K562 (cell line): ENCODE data around the gene FBXL2. TPM values are rescaled to one million over a fixed set of nuclear protein-coding genes. Genes with fewer than 3 reads are reported as not detected.

Experiments
- ATAC-seq: fragments of 200-7000 bp; cut with Tn5 transposase; 3 replicates; pipeline ENCODE4 v1.9.1; 2020; ENCODE audit warnings: moderate library complexity
- BruUV-seq: library from RNA; stranded (reverse); fragments of 400-500 nt; replicated peaks from 2 replicates; lab custom pipeline; 2021; lab: Mats Ljungman, UMichigan
- CTCF ChIA-PET: fragments of 300-600 bp; formaldehyde crosslinking; extraction: SDS; loops from one replicate; lab custom pipeline; 2021; ENCODE audit warnings: low intra/inter-chr PET ratio; lab: Yijun Ruan, JAX
- POLR2A ChIA-PET: fragments of 300-600, 350-650 bp; sonication (Branson Sonifier 250); formaldehyde crosslinking; extraction: SDS; loops from one replicate; lab custom pipeline; 2021; ENCODE audit warnings: antibody characterized with exemption, inconsistent platforms; lab: Yijun Ruan, JAX
- DNase-seq, 4 experiments: peaks; one replicate each; pipeline versions ENCODE4 v3.0.0 to v3.0.0-alpha.2; 2011 to 2018; ENCODE audit warnings: low spot score in 3 of 4, mixed read lengths in 3 of 4; ENCODE audit errors: extremely low read depth in 1 of 4
- FAIRE-seq: peaks from 2 replicates; lab custom pipeline; 2011; peaks lifted over from hg19 to GRCh38; lab: Jason Lieb, UNC
- H2AFZ ChIP-seq: 2 replicates; pipeline ENCODE4 v1.6.0; 2011; ENCODE audit warnings: low read depth, low read length, control low read depth, inconsistent platforms
- H3K27ac ChIP-seq: fragments of 200-600 bp; 3 replicates; pipeline ENCODE4 v1.8.0; 2011; ENCODE audit warnings: low read depth, mild to moderate bottlenecking, control low read depth, inconsistent platforms, low read length, moderate library complexity, mixed read lengths; ENCODE audit errors: extremely low read depth
- H3K27me3 ChIP-seq, 2 experiments: fragments of 300-600 bp in 1 of 2; 2 replicates in 1 of 2; 3 replicates in 1 of 2; pipeline versions ENCODE4 v1.6.0 to v1.8.0; 2011; ENCODE audit warnings: inconsistent platforms in 2 of 2, low read length in 2 of 2, mild to moderate bottlenecking in 1 of 2, mixed read lengths in 1 of 2, moderate library complexity in 1 of 2; ENCODE audit not compliant: control insufficient read depth in 2 of 2, insufficient read depth in 2 of 2
- H3K36me3 ChIP-seq: fragments of 300-600 bp; 3 replicates; pipeline ENCODE4 v1.8.0; 2011; ENCODE audit warnings: mild to moderate bottlenecking, low read length, inconsistent platforms; ENCODE audit not compliant: control insufficient read depth, insufficient read depth
- H3K4me1 ChIP-seq, 2 experiments: fragments of 200-600 bp in 1 of 2; replicated peaks in 1 of 2; 2 replicates in 1 of 2; 3 replicates in 1 of 2; pipeline versions ENCODE4 v1.5.1 to v1.8.0; 2011; ENCODE audit warnings: inconsistent platforms in 2 of 2, low read length in 2 of 2, mild to moderate bottlenecking in 1 of 2, mixed read lengths in 1 of 2, moderate library complexity in 1 of 2; ENCODE audit not compliant: control insufficient read depth in 2 of 2, insufficient read depth in 2 of 2
- H3K4me2 ChIP-seq: 2 replicates; pipeline ENCODE4 v1.6.1; 2011; ENCODE audit warnings: low read length, control low read depth, inconsistent platforms, mixed read lengths; ENCODE audit not compliant: insufficient read depth
- H3K4me3 ChIP-seq: fragments of 200-600 bp; sonication (generic), shearing (Covaris generic); 2 replicates; pipeline ENCODE4 v1.5.1; 2016; ENCODE audit warnings: control low read depth, inconsistent platforms
- H3K79me2 ChIP-seq: fragments of 200-600 bp; 3 replicates; pipeline ENCODE4 v1.8.0; 2011; ENCODE audit warnings: low read length, inconsistent platforms; ENCODE audit not compliant: control insufficient read depth, insufficient read depth
- H3K9ac ChIP-seq, 2 experiments: 2 replicates each; pipeline versions ENCODE4 v1.6.0 to v1.6.1; 2011; ENCODE audit warnings: low read depth in 2 of 2, low read length in 2 of 2, control low read depth in 1 of 2, inconsistent platforms in 1 of 2, mild to moderate bottlenecking in 1 of 2, mixed read lengths in 1 of 2; ENCODE audit not compliant: insufficient read depth in 1 of 2
- H3K9me1 ChIP-seq: one replicate; pipeline ENCODE4 v1.6.0; 2011; ENCODE audit warnings: inconsistent platforms, mild to moderate bottlenecking, low read length, moderate library complexity; ENCODE audit not compliant: control insufficient read depth, insufficient read depth
- H3K9me3 ChIP-seq: replicated peaks from 2 replicates; pipeline ENCODE4 v1.5.1; 2011; ENCODE audit warnings: low read depth, low read length, inconsistent platforms; ENCODE audit not compliant: control insufficient read depth, insufficient read depth
- H4K20me1 ChIP-seq: replicated peaks from 2 replicates; pipeline ENCODE4 v1.6.1; 2011; ENCODE audit warnings: low read length, inconsistent platforms, mixed read lengths; ENCODE audit not compliant: control insufficient read depth, insufficient read depth
- KLF1 ChIP-seq: fragments of 450-650 bp; IDR thresholded peaks from 2 replicates; pipeline ENCODE4 v1.6.1; 2016; ENCODE audit warnings: missing genetic modification characterization, missing compliant biosample characterization
- WGBS: fragments of 100-300 bp; shearing (Covaris generic); methylation state at CpG from one replicate; pipeline ENCODE4 v1.1.6; 2016; ENCODE audit warnings: low coverage, mixed read lengths; ENCODE audit not compliant: insufficient coverage; ENCODE audit errors: missing lambda C conversion rate; 5-methylcytosine and 5-hydroxymethylcytosine counted together
- in situ Hi-C: fragments of 300-500 bp; cut with MboI; formaldehyde crosslinking; loops from 4 replicates; pipeline ENCODE4 v1.15.0; 2018; ENCODE audit warnings: inconsistent platforms, mixed read lengths
- intact Hi-C: fragments of 100-400 bp; cut with micrococcal nuclease; formaldehyde crosslinking; loops from 2 replicates; pipeline ENCODE4 v1.14.2; 2022
- polyA plus RNA-seq, 8 experiments: library from polyadenylated mRNA; depleted of rRNA in 4 of 8; stranded (reverse) in 5 of 8; unstranded in 3 of 8; fragments of >200 nt; fragmentation: Nextera tagmentation in 2 of 8; fragmentation: Illumina TruSeq in 1 of 8; extraction: Ambion mirVana in 2 of 8; extraction: Trizol in 1 of 8; gene quantifications; 2 replicates each; pipeline versions ENCODE4 v1.2.1 to v1.2.3, GENCODE V29; 2011 to 2014; ENCODE audit warnings: inconsistent platforms in 1 of 8, missing spikeins in 1 of 8
- total RNA-seq, 7 experiments: library from RNA; depleted of rRNA in 6 of 7; stranded (reverse); fragments of >200 nt in 6 of 7; fragmentation: Illumina TruSeq in 2 of 7; extraction: Trizol in 2 of 7; gene quantifications; 2 replicates each; pipeline versions ENCODE4 v1.2.1 to v1.2.3, GENCODE V29; 2011 to 2021; ENCODE audit warnings: low replicate concordance in 1 of 7
- TF ChIP-seq, protein P1 (sequence below): sonication (generic); IDR thresholded peaks from 2 replicates; pipeline ENCODE4 v1.6.1; 2016

FBXL2 gene
- total and polyA plus RNA-seq, 9 of the 15 experiments (the other 6 are each of a cell fraction or from before 2014, with no cell fraction given), result 1.3 to 6.9 (median 1.9) TPM

DNA sequence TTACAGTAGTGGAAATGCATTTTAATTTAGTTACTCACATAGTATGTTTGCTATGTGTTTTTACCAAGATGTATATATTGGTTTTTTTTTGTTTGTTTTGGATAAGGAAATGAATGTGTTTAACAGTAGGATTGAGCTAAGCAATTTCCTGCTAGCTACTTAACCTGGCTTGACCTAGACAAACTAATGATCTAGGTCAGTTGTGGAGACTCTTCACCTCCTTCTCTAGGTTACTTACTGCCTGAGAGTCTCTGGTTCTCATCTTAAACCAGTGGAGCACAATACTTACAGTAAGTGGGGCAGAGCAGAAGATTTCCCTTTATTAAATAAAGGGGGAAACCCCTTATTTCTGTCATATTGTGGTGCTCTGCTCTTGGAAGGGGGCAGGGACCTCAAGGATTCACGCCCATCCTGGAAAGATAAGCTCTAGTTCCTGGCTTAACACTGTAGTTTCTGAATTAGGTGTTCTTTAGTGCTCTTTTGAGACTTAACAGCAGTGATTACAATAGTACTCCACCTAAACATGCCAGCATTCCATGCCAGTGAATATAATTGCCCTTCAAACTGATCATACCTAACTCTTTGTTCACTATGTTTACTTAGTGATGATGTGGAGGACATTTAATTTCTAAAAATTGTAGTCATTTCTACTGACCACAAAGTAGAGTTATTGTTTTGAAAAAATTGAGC is 83.0 kb downstream of the FBXL2 start:
- no peaks in the 10 kb centered on the region for H3K9me3 ChIP-seq
- H3K27ac ChIP-seq, result no peak overlapping the region
- no peaks in the 10 kb centered on the region for H3K36me3 ChIP-seq
- in situ Hi-C loops (no loop called here), intact Hi-C loops (no loop called here)
- H3K4me3 ChIP-seq, result no peak overlapping the region
- no peak overlapping the region for H3K4me2 ChIP-seq
- no peaks in the 10 kb centered on the region for H4K20me1 ChIP-seq
- 16% methylated on average over 1 of the region's 1 CpG for WGBS
- no peak for DNase-seq
- no peak for ATAC-seq
- no peaks in the 10 kb centered on the region for H3K79me2 ChIP-seq
- no peak overlapping the region for H3K9ac ChIP-seq
- peaks cover 0 to 20% of the 10 kb centered on the region in 2 experiments; a peak in 3 of 5 replicates for H3K4me1 ChIP-seq
- no peak for TF ChIP-seq KLF1 (tag)
- TF ChIP-seq, protein P1, sequence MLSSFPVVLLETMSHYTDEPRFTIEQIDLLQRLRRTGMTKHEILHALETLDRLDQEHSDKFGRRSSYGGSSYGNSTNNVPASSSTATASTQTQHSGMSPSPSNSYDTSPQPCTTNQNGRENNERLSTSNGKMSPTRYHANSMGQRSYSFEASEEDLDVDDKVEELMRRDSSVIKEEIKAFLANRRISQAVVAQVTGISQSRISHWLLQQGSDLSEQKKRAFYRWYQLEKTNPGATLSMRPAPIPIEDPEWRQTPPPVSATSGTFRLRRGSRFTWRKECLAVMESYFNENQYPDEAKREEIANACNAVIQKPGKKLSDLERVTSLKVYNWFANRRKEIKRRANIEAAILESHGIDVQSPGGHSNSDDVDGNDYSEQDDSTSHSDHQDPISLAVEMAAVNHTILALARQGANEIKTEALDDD, result peak; percentile 75
- no peaks in the 10 kb centered on the region for H3K9me1 ChIP-seq
- ChIA-PET CTCF (no interaction called here), POLR2A (interaction anchor here (0.6 to 1.0 kb wide), 4 partner anchors 13 to 318 kb away, joined by 3 to 6 read pairs (median 3); no protein-coding TSS in a partner anchor)
- H2AFZ ChIP-seq, result no peak overlapping the region
- H3K27me3 ChIP-seq, result no peaks in the 10 kb centered on the region
- BruUV-seq, result no TSS peak
- peak; percentile 15 for FAIRE-seq
